Right lobe of liver (tissue), 6 donors: Measurements from ENCODE around the gene MYLIP. TPM values are rescaled to one million over a fixed set of nuclear protein-coding genes. Genes with fewer than 3 reads are reported as not detected.

Source experiments
- ATAC-seq, 4 donors: fragments of 200-7000 bp; cut with Tn5 transposase; one replicate each; pipeline ENCODE4 v1.9.1; 2020; ENCODE audit warnings: mild to moderate bottlenecking in 4 of 4, moderate library complexity in 4 of 4
- DNase-seq, 3 donors: peaks; one replicate each; pipeline ENCODE4 v3.0.0-alpha.2; 2020
- H3K27ac ChIP-seq, 3 donors: fragments of 200-600 bp; one replicate each; pipeline ENCODE4 v1.8.0; 2022
- H3K27me3 ChIP-seq, 2 donors: fragments of 200-600 bp; one replicate each; pipeline ENCODE4 v1.8.0; 2022
- H3K36me3 ChIP-seq, 4 donors: fragments of 200-600 bp; sonication (generic) in 1 of 4; one replicate each; pipeline versions ENCODE4 v1.5.1 to v1.8.0; 2017 to 2022; ENCODE audit warnings: control low read depth in 1 of 4
- H3K4me1 ChIP-seq, 4 donors: fragments of 200-600 bp; sonication (generic) in 1 of 4; one replicate each; pipeline versions ENCODE4 v1.5.1 to v1.8.0; 2017 to 2022; ENCODE audit warnings: control low read depth in 1 of 4
- H3K4me3 ChIP-seq, 3 donors: fragments of 200-600 bp; one replicate each; pipeline ENCODE4 v1.8.0; 2022
- H3K9me3 ChIP-seq, 4 donors: fragments of 200-600 bp; sonication (generic) in 1 of 4; one replicate each; pipeline versions ENCODE4 v1.5.1 to v1.8.0; 2017 to 2022; ENCODE audit warnings: control low read depth in 1 of 4
- CTCF ChIP-seq, 4 donors: fragments of 200-600 bp in 3 of 4; fragments of 450-650 bp in 1 of 4; IDR thresholded peaks; one replicate each; pipeline versions ENCODE4 v1.5.1 to v1.8.0; 2016 to 2022; ENCODE audit warnings: antibody characterized with exemption in 4 of 4, mild to moderate bottlenecking in 2 of 4
- POLR2A ChIP-seq: fragments of 450-650 bp; IDR thresholded peaks from one replicate; pipeline ENCODE4 v1.6.1; 2017; ENCODE audit warnings: antibody characterized with exemption, mild to moderate bottlenecking
- WGBS: methylation state at CpG from one replicate; pipeline ENCODE4 v1.1.6; 2018; ENCODE audit warnings: low coverage, low lambda C conversion rate; ENCODE audit not compliant: insufficient coverage; ENCODE audit errors: missing lambda C conversion rate; 5-methylcytosine and 5-hydroxymethylcytosine counted together
- intact Hi-C, 2 donors: fragments of 100-400 bp; cut with DNase I; formaldehyde crosslinking; loops; one replicate each; pipeline versions ENCODE4 v1.11.2 to v1.14.1; 2022
- total RNA-seq, 6 experiments: library from RNA; depleted of rRNA in 2 of 6; stranded (reverse); fragments of >200 nt in 2 of 6; fragmentation: NEBNext Ultra II Directional in 3 of 6; extraction: Animal tissue kit (Norgen Biotek cat#: 25700) in 3 of 6; gene quantifications; one replicate each; pipeline versions ENCODE4 v1.1.0 to v1.2.4, GENCODE V29; 2016 to 2023
- donor health status: DM: no; HTN: yes; CAD: no.
- donor health status: DM: no; HTN: no; CAD: no.
- donor health status: DM: no; HTN: no; CAD: no.
- donor health status: DM: no; HTN: yes; CAD: no.
- donor health status: DM: no; HTN: yes; CAD: no.

MYLIP gene
- total RNA-seq, 6 experiments from 2014 or later = 2.0 to 5.3 (median 2.8) TPM

DNA sequence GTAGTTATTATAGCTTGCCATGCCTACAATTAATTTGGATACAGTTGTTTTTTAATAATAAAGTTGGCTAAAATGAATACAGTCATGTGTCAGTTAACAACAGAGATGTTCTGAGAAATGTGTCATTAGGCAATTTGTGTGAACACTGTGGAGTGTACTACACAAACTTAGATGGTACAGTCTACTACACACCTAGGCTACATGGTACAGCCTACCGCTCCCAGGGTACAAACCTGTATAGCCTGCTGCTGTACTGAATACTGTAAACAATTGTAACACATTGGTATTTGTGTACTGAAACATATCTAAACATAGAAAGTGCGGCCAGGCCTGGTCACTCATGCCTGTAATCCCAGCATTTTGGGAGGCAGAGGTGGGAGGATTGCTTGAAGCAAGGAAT, 50.2 kb downstream of the MYLIP start:
- H3K27ac ChIP-seq = no peak overlapping the region
- intact Hi-C loops = no loop called here

GRCh38 chr6:16179970-16180431, 51.1 kb downstream of the MYLIP start:
- ATAC-seq (no peak), DNase-seq (no peak)
- Histone ChIP-seq H3K9me3 (no peaks in the 10 kb centered on the region), H3K4me1 (no peaks in the 10 kb centered on the region), H3K27ac (no peak overlapping the region), H3K27me3 (no peaks in the 10 kb centered on the region), H3K36me3 (no peaks in the 10 kb centered on the region), H3K4me3 (no peak overlapping the region)
- no peak for TF ChIP-seq CTCF (IDR thresholded peaks at IDR 0.05)
- no peak for TF ChIP-seq POLR2A
- WGBS = 52% methylated on average over 16 of the region's 16 CpGs
- intact Hi-C loops = loop anchor here in 1 of 2 donors (10.0 kb wide), 1 partner anchor 485 kb away; no protein-coding TSS in a partner anchor

More for the DNA sequence above, 50.2 kb downstream of the MYLIP start:
- Histone ChIP-seq H3K27me3 (no peaks in the 10 kb centered on the region), H3K4me3 (no peak overlapping the region), H3K4me1 (peaks cover 0 to 7% (median 0%) of the 10 kb centered on the region in 4 donors), H3K36me3 (no peaks in the 10 kb centered on the region), H3K9me3 (no peaks in the 10 kb centered on the region)
- WGBS = 89% methylated on average over 2 of the region's 2 CpGs
- no peak for DNase-seq
- TF ChIP-seq POLR2A (no peak), CTCF (IDR thresholded peaks at IDR 0.05) (no peak)
- ATAC-seq = no peak

- Histone ChIP-seq H3K27me3 (no peaks in the 10 kb centered on the region), H3K4me1 (no peaks in the 10 kb centered on the region), H3K9me3 (no peaks in the 10 kb centered on the region), H3K27ac (no peak overlapping the region), H3K36me3 (no peaks in the 10 kb centered on the region), H3K4me3 (no peak overlapping the region)
- WGBS = 100% methylated on average over 2 of the region's 45 CpGs
- intact Hi-C loops = loop anchor here in 1 of 2 donors (10.0 kb wide), 1 partner anchor 486 kb away; no protein-coding TSS in a partner anchor
- DNase-seq = no peak
- TF ChIP-seq POLR2A (no peak), CTCF (IDR thresholded peaks at IDR 0.05) (no peak)
- ATAC-seq = peak in 1 of 4 donors; percentile 15
Measured at GRCh38 chr6:16180696-16181438, 52.0 kb downstream of the MYLIP start.

- H3K36me3 ChIP-seq = no peaks in the 10 kb centered on the region
- 83% methylated on average over 11 of the region's 14 CpGs for WGBS
- H3K4me1 ChIP-seq = no peaks in the 10 kb centered on the region
- DNase-seq (no peak), ATAC-seq (no peak)
- no peak overlapping the region for H3K27ac ChIP-seq
- H3K4me3 ChIP-seq = no peak overlapping the region
- intact Hi-C loops = loop anchor here in 1 of 2 donors (10.0 kb wide), 1 partner anchor 487 kb away; no protein-coding TSS in a partner anchor
- H3K27me3 ChIP-seq = no peaks in the 10 kb centered on the region
- TF ChIP-seq CTCF (IDR thresholded peaks at IDR 0.05) (no peak), POLR2A (no peak)
- H3K9me3 ChIP-seq = no peaks in the 10 kb centered on the region
Measured at GRCh38 chr6:16181439-16182297, 52.8 kb downstream of the MYLIP start.
